ENCODE measurements around the gene SPCS2.
A peak's percentile ranks its signal among the peaks of the same experiment; 100 is the strongest.
"Not testable (repeated sequence)": the region's sequence is repeated elsewhere in the genome, so short reads cannot be mapped to it uniquely, and the experiment has no call there.

The SPCS2 gene

DNA sequence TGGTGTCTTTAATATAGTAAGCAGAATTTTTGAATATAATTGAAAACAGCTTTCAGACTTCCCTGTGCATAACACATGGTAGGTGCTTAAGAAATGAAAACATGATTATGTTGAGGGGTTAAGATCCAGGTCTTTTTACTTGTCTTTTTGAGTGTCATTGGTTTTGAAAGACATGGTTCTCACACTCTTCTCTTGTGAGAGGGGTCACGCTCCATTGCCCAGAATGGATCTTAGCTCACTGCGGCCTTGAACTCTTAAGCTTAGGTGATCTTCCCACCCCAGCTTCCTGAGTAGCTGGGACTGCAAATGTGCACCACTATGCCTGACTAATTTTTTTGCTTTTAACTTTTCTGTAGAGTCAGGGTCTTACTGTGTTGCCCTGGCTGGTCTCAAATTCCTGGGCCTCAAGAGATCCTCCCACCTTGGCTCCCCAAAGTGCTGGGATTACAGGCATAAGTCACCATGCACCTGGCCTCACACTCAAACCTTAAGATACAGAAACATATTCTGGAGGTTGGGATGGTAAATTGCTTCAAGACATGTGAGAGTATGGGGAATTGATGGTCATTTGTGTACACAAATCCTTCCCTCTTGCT lies 1.4 kb downstream of the SPCS2 start:
- no peak for DNase-seq

DNA sequence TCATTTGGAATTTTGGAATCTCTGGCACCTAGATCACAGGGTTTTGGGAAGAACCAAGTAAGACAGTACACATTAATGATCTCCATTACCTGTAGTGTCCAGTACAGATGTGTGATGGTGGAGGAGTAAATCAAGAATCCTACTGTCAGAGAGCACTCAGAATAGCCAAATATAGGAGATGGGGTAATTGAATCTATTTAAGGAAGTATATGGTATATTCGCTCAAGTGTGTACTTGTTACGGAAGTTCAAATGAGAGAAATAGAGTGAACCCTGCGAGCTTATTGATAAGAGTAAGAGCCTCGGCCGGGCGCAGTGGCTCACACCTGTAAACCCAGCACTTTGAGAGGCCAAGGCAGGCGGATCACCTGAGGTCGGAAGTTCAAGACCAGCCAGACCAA lies 2.2 kb downstream of the SPCS2 start:
- no peak for DNase-seq

DNA sequence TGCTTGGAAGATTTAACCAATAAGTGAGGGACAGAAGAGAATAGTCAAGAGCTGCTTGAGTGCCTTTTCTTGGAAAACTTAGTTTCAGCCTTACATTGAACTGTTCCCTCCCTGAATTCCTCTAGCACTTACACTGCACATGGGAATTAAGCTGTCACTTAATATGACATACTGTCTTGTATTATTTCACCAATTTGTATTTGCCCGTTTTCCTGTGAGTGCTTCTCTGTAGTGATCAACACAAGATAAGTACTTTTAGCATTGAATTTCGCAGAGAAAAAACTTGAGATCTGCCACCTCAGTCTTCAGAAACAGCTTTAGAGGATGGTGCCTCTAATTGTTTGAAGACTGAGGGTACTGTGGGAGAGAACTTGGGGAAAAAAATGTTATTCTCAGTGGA lies 3.7 kb downstream of the SPCS2 start:
- no peak for DNase-seq

DNA sequence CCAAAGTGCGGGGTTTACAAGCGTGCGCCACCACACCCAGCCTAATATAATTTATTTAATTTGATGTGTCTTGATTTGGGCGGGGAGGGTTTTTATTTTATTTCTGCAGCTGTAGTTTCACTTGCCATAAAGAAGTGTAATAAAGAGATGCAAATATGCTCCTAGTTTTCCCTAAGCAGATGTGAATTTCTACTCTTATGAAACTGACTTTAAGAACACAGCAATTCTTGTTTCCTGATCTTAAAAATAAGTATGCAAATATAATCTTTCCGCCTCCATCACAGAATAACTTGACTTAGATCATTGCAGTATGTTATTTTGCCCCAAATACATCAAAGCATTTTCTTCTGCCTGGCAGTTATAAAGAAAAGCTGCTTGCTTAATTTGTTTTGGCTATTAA lies 4.4 kb downstream of the SPCS2 start:
- no peak for DNase-seq

DNA sequence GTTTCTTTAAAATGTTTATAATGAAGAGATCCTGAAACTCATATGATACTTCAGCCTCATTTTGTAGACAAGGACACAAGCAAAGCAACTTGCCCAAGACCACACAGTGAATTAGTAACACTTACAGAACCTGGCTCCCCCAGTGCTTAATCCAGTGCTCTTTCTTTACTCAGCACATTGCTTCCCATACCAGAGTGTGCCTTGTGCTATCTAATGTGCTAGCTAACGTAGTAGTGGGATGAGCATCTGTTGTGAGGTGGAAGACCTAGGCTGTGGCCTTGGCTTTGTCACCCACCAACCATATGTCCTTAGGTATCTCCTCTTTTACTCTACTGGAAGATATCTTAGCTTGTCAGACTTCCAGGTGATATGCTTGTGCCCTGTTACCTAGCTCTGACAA lies 5.1 kb downstream of the SPCS2 start:
- no peak for DNase-seq

DNA sequence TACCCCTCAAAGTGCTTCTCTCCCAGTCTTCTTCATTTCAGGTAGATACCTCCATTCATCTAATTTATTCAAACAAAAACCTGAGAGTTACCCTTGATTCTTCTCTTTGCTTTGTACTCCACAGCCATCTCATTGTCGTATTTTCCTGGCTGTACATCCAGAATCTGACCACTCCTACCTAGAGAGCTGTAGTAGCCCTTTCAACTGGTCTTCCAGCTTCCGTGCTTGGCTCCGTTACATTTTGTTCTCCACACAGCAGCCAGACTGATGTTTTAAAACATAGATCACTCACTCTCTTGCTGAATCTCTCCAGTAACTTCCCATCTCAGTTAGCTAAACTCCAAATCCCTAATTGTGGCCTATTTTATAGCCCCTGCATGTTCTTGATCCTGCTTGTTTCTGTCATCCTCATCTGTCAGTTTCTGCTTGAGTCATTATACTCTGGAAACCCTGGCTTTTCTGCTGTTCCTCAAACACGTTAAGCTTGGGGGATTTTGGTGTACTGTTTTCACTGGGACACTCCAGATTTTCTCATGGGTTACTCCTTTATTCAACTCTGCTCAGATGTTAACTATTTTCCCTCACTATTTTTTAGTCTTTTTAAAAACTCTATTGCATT lies 7.4 kb downstream of the SPCS2 start:
- DNase-seq = no peak

DNA sequence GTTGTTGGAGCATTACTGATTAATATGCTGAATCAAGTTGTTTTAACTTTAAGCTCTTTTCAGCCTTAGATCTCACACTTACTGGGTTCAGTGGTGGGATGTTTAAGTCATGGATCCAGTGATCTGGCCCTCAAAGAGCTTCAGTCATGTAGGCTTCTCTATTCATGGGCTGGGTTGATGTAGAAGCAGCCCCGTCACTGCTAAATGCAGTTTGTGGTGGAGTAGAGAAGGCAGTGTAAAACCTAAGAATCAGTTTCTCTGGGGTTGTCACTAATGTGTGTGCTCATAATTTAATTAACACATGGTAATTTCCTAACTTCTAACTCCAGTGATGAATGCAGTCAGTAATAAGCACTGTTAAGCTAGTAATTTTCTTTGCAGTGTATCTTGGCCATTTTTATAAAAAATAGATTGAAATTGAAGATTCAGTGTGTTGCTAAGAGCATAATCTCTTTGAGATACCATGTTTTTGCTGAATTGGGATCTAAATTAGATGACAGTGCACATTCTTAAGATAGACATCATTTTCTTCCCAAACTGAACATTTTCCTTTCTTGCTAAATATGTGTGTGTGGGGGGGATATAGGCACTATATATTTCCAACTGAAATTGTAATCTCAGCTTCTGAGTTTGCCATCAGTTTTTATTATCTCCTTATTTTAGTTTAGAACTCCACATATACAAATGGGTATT lies 9.0 kb downstream of the SPCS2 start:
- no peak for DNase-seq

DNA sequence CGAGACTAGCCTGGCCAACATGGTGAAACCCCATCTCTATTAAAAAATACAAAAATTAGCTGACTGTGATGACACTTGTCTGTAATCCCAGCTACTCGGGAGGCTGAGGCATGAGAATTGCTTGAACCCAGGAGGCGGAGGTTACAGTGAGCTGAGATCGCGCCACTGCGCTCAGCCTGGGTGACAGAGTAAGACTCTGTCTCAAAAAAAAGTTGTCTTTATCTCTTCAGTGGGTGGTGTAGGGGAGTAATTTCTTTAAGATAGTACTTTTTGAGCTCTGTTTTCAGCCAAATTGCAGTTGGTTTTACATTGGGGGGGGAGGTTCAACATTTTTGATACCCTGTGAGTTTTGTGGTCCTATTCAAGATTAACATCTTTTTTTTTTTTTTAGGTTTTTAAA lies 11.1 kb downstream of the SPCS2 start:
- not testable (repeated sequence) for DNase-seq

DNA sequence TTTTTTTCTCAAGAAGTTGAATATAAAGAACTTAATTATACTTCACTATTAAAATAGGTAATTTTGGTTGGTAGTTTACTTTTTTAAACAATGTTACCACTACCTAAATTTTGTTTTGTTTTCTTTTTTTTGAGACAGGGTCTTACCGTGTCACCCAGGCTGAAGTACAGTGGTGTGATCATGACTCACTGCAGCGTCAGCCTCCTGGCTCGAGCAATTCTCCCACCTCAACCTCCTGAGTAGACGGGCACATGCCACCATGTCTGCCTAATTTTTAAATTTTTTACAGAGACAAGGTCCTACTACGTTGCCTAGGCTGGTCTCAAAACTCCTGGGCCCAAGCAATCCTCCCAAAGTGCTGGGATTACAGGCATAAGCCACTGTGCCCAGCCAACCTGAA lies 17.6 kb downstream of the SPCS2 start:
- DNase-seq = no peak

DNA sequence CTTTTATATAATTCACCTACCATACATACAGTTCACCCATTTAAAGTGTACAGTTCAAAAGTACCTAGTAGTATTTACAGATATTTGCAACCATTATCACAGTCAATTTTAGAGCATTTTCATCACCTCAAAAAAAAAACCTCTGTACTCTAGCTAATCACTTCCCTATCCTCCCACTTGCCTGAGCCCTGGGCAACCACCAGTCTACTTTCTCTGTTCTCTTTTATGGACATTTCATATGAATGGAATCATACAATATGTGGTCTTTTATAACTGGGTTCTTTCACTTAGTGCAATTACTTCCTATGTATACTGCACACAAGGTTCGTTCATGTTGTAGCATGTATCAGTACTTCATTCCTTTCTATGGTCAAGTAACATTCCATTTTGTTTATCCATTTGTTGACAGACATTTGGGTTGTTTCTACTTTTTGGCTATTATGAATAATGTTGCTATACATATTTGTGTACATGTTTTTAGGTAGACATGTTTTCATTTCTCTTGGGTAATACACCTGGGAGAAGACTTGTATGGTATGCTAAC lies 21.9 kb downstream of the SPCS2 start:
- no peak for DNase-seq

DNA sequence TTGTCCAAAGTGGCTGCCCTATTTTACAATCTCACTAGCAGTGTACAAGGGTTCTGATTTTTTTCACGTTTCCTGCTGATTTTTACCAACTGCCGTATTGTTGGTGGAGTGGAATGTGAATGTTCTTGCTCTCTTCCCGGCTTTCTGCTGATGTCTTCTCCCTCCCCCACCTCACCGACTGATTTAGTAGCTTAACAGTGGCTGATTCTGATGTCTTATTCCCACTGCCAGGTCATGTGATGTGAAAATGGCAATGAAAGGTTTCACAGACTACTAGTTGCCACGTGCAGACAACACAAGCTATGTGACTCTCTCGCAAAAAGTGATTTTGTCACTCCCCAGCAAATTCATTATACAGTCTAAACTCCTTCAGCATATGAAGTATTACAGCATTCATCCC lies 22.4 kb downstream of the SPCS2 start:
- DNase-seq = no peak

DNA sequence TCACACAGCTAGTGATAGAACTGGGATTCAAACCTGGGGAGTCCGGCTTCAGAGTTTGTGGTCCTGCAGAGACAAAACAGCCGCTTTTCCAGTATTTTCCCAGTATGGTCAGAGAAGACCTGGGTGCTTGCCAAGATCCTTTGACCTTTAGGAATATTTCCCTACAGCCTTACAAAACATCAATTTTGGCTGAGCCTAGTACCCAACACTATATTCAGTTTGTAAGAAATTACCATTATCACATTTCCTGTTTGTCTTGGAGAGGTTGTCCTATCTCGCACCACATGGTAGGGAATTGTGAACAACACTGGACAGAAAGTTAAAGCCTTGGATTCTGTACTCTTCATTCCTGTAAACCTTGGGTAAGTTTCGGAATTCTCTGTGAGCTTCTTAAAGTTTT lies 29.0 kb downstream of the SPCS2 start:
- no peak for DNase-seq

DNA sequence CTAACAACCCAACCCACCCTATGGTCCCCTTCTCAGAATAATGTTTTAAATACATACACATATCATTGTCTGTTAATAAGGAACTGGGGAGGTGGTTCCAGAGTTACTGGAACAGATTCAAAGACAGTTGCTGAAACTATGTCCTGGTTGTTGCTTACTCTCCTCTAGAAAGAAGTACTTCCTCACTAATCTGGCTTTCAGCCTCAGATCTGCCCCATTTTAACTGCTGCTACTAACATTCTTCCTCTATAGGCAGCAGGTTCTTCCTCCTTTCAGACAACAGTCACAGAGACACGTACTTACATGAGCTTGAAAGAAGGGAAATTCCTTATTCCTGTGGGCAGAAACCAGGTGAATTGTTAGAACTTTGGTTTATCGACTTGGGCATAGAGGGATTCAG lies 31.6 kb downstream of the SPCS2 start:
- DNase-seq = no peak

DNA sequence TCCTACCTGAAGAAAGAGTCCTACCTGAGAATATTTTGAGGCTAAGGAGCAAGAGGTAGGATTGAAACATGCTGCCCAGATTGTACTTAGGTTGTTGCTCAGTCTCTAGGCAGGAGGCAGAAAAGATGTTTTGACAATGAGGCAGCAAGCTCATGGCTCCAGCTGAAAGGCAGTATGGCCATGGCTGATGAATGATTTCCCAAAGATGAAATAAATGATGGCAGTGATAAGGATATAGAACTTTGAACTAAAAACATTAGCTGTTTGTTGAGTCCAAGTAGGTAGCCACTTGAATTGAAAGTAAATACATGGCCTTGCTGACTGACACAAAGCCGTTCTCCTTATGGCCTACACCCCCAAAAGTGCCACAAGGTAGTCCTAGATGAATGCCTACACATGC lies 32.8 kb downstream of the SPCS2 start:
- DNase-seq = no peak

DNA sequence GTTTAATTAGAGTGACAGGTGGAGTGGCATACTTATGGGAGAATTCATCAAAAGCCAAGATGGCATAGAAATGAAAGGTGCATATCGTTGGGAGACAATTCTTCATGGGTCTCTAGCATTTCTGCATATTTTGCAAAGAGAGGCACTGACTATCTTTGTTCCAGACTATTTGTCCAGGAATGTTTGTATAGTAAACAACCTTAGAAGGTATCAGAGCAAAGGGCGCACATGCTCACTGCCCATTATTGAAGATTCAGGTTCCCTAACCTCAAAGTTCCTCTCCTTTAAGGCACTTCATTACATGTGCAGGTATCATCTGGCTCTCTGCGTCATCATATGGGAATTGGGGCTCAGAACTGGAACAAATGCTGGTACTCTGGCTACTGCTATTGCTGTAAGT lies 35.0 kb downstream of the SPCS2 start:
- no peak for DNase-seq

DNA sequence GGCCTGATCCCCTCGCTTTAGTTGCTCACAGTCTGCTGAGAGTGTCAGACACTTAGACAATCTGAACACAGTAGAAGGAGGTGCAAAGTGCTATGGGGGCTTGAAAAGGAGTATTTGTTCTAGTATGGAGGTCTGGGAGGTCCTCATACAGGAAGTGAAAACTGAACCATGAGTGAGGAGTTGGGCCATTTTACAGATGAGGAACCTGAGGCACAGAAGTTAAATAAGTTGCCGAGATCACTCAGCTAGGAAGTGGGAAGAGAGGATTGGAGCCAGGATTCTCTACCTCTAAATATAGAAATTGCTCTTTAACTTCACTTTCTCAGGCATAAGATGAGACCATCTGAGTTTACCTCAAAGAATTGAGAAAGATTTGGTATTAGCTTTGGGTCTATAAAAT lies 35.7 kb downstream of the SPCS2 start:
- no peak for DNase-seq

DNA sequence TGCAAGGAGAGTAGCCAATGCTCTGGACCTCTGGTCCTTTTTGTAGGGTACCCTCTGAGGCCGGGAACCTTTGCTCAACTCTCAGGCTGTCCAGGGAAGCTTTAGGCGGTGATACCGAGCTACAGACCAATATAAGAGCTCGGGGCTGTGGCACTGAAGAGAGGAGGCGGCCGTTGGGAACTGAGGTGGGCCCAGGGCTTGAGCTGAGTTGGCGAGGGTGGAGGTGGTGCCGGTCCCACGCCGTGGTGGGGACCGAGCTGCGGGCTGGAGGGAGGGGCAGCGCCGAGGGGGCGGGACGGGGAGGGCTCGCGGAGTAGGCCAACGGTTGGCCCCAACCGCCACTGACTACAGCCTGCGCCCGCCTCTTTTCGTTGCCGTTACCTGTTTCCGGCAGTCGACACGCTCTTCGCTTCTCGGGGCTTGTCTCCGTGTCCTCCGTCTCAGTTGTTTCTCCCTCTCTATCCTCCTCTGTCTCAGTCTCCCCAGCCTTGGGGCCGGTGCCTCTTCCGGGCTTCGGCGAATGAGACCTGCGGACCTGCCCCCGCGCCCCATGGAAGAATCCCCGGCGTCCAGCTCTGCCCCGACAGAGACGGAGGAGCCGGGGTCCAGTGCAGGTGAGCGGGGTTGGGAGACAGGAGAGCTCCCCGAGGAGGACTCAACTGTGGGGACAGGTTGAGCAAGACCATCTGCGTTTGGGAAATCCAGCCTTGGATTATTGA lies 39.6 kb downstream of the SPCS2 start, which contains the start of gene NEU3:
TSS of gene NEU3 (plus strand) at position 393 of the 719 bp plus-strand sequence. CDS start at position 521, 128 bp downstream.
- peak; percentile 20 to 62 for DNase-seq

DNA sequence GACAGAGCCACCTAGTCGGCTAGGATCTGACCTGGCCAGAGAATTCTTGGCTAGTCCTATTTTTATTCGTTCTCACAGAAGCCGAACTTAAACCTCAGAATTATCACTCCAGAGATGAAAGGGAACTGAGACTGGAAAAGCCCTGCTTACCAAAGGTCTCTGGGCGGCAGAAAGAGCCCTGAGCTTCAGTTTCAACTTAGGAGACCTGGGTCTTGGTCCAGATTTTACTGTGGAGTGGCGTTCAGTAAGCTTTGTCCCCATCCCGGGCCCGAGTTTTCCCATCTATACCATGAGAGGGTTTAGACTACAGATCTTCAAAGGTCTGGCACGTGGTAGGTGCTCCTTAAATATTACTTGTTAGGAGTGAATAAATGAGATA lies 40.2 kb downstream of the SPCS2 start:
- no peak for DNase-seq

DNA sequence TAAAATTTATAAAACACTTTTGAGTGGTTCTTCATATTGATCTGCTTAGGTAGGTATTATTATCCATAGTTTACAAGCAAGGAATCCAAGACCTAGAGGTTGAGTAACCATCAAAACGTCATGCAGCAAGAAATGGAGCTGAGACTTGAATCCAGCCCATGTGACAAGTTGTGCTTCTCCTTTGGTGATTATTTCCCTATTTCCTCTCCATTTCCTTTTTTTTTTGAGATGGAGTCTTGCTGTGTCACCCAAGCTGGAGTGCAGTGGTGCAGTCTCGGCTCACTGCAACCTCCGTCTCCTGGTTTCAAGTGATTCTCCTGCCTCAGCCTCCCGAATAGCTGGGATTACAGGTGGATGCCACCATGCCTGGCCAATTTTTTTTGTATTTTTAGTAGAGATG lies 41.1 kb downstream of the SPCS2 start:
- DNase-seq = not testable (repeated sequence)

DNA sequence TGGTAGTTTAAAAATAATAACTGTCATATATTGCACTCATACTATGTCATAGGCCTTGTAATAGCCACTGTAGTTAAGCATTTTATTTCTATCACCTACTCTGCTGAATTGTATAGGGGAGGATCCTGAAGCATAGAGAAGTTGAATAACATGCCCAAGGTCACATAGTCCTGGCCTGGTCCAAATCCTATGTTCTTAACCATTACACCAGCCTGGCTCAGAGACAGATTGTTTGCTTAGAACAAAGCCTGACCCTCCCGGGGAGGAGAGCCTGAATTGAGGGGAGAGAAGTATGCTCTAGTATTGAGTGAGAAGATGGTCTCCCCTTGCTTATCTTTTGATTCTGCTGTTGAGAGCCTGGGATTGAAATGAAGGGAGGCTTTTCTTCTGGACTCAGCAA lies 41.9 kb downstream of the SPCS2 start:
- no peak for DNase-seq

DNA sequence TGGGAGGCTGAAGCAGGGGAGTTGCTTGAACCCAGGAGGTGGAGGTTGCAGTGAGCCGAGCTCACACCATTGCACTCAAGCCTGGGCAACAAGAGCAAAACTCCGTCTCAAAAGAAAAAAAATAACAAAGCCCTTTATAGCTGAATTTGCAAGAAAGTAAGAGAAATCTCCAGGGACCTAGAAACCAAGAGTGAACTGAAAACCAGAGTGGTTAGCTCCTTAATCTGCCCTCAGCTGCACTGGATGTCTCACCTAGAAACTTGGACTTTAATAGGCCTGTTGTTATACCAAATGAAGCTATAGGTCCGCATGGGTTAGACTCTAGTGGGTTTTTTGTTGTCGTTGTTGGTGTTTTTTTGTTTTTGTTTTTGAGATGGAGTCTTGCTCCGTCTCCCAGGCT lies 43.8 kb downstream of the SPCS2 start:
- DNase-seq = no peak

DNA sequence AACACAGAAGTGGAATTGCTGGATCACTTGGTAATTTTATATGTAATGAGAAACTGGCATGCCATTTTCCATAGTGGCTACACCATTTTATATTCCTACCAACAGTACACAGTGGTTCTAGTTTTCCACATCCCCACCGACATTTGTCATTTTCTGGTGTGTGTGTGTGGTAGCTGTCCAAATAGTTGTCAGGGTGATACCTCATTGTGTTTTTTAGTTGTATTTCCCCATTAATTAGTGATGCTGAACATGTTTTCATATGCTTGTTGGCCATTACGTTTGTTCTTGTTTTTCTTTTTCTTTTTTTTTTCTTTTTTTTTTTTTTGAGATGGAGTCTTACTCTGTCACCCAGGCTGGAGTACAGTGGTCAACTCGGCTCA lies 51.9 kb downstream of the SPCS2 start:
- DNase-seq = no peak

DNA sequence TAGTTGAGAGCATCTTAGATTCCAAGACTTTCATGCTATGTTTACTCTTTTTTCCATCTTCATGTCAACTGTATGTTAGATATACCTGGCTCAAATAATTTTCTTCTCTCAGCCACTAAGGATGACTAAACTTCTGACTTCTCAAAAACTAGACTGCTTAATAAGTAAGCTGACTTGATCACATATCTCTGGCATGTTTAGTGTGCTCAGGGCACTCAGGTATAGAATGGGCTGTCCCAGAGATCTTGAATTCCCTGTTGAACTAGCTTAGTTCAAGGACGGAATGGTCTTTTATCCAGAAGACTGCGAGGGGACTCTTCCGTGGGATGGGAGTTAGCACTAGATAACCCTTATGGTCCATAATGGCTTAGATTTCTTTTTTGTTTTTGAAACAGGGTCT lies 52.6 kb downstream of the SPCS2 start:
- no peak for DNase-seq

DNA sequence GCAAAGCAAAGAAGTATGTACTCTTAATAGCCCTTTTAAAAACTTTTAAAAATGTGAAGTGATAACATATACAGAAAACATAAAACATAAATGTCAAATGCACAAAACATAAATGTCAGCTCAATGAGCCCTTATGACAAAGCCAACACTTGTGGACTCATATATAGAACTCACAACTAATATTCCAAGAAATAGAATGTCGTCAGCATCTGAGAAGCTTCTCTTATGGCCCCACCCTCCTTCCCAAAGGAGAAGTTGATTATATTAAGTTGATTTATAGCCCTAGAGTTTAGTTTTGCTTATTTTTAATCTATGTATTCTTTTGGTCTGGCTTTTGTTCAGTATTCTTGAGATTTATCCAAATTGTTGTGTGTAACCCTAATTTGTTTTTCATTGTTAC lies 53.5 kb downstream of the SPCS2 start:
- DNase-seq = no peak
